Epithelial cell of prostate (primary cell): ENCODE measurements around the gene ZDHHC11B.

Experiments used
- DNase-seq: peaks from one replicate; pipeline ENCODE4 v3.0.0-alpha.2; 2011; ENCODE audit warnings: low read depth, low spot score
- H3K27ac ChIP-seq: fragments of 450-650 bp; 2 replicates; pipeline ENCODE4 v1.5.1; 2017; ENCODE audit warnings: mild to moderate bottlenecking

ZDHHC11B gene

DNA sequence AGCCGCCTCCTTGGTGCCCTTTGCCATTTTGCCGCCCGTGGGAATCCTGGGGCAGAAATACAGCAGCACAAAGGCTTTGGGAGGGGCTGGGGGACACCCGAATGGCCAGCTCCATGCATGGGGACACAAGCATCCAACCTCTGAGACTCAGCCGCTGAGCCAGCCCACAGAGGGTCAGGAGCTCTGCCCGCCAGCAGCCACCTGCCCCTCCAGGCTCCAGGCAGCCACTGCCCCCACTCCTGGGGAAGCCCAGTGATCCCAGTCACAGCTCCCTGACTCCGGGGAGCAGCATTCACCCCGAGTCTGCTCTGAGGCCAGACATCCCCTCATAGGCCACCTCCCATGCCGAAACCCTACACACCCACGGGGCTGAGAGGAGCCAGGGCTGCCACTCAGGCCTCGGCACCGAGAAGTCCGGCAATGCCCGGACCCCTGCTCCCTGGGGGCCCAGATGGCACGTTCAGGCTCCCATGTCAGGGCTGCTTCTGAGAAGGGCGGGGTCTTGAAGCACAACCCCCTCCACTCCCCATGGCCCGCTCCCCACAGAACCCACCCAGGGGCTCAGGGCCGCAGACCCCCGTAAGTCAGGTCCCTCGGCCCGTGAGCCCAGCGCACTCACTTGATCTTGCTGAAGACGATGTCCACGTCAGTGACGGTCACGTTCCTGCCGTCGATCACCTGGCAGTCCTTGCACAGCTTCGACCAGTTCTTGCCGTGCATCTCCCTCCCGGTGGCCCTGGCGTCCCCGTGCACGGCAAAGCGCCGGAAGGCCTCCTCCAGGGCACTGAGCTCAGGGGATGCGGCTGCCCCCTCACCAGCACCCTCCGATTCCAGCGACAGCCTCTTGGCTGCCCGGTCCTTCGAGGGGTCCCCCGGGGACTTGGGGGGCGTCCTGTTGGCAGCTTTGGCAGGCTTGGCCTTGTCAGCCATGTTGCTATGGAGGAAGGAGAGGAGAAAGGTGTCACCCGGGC, 107.1 kb downstream of the ZDHHC11B start:
- no peak for DNase-seq

DNA sequence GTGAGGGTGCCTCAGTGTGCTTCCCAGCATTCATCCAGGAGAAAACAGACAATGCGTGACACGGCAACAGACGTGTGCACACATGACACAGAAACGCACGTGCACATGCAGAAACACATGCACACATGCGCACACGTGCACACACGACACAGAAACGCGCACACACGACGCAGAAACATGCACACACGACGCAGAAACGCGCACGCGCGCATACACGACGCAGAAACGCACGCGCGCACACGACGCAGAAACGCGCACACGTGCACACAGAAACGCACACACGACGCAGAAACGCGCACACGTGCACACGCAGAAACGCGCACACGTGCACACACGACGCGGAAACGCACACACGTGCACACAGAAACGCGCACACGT, 107.8 kb downstream of the ZDHHC11B start:
- H3K27ac ChIP-seq = no peak overlapping the region
- no peak for DNase-seq

More for the DNA sequence above, 107.1 kb downstream of the ZDHHC11B start:
- no peak overlapping the region for H3K27ac ChIP-seq

DNA sequence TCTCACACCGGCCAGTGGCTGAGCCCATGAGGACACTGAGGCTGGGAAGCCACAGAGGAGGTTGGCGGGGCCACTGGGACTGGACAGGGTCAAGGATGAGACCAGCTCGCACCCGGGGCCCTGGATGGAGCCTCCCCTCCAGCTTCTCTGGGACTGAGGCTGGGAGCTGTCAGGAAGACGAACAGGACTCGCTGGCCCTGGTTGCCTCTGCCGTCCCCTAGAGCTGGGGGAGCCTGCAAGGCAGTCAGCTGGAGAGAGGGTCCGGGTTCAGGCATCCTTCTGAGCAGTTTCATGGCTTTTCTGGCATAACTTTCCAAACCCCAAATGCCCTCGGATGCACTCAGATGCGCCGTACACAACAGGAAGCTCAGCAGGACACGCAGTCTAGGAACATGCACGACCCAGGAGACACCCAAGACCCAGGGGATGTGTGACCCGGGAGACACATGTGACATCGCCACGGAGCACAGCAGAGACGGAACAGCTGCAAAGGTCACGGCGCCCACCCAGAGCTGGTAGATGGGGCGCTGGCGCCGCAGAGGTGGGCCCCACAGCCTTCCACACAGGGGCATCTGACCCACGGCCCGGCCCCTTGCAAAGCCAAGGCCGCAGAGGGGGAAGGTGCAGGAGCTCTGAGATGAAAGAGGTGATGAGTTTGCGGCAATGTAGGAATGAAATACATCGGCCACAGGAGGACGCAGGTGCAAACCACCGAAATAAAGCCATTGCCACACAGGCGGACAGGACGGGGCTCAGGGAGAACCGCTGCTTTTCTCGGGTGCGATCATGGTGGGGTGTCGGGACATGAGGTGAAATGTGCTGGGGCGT, 108.4 kb downstream of the ZDHHC11B start:
- no peak overlapping the region for H3K27ac ChIP-seq
- no peak for DNase-seq

DNA sequence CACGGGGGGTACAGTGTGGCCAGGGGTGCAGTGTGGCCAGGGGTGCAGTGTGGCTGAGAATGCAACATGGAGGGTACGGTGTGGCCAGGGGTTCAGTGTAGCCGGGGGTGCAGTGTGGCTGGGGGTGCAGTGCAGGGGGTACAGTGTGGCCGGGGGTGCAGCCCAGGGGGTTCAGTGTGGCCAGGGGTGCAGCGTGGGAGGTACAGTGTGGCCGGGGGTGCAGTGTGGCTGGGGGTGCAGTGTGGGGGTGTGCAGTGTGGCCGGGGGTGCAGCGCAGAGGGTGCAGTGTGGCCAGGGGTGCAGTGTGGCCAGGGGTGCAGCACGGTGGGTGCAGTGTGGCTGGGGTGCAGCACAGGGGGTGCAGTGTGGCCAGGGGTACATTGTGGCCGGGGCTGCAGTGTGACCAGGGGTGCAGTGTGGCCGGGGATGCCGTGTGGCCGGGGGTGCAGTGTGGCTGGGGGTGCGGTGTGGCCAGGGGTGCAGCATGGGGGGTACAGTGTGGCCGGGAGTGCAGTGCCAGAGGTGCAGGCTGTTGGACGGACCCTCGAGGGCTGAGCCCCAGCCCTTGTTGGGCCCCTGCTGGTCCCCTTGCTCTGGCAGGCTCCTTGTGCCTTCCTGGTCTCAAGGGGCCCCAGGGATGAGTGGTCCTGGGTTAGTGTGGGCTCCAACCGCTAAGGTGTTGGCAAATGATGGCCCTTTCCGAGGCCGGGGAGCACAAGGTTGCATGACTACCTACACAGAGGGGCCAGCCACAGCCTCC, 109.2 kb downstream of the ZDHHC11B start:
- H3K27ac ChIP-seq = no peak overlapping the region
- no peak for DNase-seq

DNA sequence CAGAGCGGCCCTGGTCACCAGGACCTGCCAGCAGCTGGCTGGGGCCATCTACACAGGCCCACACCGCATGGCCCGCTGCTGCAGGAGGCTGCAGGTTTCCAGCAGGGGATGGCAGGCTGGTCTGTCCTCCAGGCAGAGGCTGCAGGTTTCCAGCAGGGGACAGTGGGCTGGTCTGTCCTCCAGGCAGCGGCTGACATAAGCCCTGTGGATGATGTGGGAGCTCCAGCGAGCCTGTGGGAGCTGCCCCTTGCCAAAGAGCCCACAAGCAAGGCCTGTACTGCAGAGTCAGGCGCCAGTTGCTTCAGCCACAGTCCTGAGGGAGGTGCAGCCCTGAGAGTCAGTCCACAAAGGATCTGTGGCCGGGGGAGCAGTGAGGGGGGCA, 109.9 kb downstream of the ZDHHC11B start:
- DNase-seq = no peak
- no peak overlapping the region for H3K27ac ChIP-seq

DNA sequence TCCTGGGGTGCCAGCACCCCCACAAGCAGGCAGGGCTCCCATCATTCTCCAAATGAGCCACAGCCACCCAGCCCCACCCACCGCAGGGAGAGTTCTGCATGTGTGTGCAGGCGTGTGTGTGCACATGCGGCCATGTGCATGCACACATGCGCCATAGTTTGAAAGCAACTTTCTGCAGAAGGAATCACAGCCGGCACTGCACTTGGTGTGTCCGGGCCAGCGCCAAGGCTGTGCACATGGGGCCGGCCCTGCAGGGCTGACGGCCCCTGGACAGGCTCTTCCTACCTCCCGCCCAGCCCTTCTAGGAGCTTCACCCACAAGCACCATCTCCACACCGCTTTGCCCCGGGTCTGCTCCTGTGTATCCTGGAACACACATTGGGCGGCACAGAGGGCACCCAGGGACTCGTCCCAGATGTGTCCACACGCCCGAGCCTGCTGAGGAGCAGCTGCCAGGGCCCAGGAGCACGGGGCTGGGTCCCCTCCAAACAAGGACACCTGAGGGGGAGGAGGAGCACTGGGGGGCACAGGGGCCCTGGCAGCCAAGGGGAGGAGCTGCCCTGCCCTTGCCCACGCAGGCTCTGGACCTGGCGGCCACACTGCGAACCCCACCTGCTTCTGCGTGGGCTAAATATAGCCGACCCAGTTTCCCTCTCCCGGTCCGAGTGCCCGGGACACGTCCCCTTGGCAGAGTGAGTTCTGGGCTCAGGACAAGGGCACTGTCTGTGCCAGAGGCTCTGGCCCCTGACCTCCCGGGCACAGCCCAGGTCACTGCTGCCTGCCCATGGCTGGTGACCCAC, 110.5 kb downstream of the ZDHHC11B start:
- no peak for DNase-seq
- H3K27ac ChIP-seq = no peak overlapping the region

DNA sequence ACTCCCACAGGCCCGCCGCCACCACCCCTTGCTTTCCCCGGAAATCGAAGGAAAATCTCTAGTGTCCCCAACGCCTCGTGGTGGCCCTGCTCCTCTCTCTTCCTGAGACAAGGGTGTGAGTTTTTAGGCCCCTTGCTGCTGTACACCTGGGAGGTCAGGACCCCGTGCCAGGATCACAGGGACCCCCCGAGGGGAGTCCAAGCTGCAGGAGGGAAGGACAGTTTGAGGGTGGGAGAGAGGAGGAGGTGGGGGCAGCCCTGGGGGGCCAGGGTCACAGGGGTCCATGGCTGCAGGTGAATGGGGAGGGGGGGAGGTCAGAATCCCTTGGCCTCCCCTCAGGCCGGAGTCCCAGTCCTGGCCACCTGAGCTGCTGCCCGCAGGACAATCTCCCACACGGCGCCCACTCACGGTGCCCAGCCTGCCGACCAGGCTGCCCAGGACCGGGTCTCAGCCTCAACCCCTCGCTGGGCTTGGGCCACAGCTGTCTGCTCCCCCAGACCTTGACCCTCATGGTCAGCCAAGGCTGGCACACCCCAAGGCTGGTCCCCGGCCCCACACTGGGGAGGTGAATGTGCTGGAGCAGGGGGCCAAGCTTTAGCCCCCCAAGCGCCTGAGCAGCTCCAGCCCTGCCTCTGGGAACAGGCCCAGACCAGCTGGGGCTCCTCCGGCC, 111.2 kb downstream of the ZDHHC11B start:
- H3K27ac ChIP-seq = no peak overlapping the region
- no peak for DNase-seq

DNA sequence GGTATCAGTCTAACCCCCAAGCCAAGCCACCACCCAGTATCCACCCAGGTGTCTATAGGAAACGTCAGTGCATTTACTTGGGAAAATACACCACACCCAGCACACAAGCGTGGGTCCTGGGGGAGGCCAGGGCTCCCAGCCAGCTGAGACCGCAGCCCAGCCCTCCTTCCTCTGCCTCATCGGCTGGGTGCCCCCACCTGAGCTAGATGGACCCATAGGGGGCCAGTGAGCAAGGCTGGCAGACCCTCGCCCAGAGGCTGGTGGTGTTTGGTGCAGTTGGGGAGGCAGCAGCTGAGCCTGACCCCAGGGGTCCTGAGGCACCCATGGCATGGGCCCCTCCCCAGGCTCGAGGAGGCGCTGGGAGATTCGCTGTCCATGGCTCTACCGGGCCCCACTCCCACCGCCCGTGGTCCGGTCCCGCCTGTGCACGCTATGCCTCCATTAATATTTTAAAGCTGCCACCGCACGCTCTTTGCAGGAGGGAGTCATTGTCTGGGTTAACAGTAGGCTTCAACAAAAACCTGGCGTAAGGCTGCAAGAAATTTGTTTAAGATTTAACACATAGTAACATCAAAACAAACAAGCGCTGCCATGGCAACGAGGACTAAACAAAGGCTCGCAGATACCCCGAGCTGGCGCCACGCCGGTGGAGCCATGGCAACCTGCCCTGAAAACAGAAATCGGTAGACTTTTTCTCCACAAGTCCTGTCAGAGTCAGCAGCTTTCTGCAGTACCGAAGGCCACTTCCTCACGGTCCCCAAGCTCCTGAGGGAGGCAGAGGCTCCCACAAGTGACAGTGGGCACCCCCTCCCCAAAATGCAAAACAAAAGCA, 112.0 kb downstream of the ZDHHC11B start:
- no peak overlapping the region for H3K27ac ChIP-seq
- DNase-seq = peak; percentile 16

DNA sequence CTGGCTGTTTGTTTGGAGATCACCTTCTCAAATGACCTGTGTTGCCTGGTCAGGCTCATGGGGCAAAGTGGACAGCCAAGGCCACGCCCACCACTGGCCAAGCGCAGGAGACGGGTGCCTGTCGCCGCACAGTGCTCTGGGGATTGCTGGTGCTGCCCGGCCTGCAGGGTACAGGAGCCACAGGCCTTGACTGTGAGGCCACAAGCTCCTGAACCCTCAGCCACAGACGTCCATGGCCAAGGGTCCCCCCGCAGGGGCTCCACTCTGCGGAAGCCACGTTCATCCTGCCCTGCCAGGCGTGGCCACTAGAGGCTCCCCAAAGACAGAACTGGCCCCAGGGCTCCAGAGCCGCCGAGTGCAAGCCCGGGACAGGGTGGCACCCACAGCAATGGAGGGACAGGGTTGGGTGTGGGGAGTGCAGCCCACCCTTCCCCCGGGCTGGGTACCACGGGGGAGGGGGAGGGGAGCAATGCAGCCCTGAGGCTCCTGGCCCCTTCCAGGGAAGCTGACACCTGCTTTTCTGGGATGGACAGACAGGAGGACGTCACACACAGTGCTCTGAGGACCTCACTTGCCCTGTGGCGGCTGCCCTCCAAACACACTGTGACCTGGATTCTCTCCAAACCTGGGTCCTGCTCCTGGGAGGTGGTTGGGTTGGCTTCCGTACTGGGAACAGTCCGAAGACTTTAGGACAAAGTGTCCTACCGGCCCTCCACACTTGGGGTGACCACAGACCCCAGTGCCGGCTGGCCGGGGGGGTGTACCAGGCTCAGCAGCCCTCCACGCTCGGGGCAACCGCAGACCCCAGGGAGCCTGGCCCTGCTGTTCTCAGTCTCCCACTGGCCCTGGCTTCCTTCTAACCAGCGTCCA, 112.8 kb downstream of the ZDHHC11B start:
- H3K27ac ChIP-seq = no peak overlapping the region
- DNase-seq = no peak

DNA sequence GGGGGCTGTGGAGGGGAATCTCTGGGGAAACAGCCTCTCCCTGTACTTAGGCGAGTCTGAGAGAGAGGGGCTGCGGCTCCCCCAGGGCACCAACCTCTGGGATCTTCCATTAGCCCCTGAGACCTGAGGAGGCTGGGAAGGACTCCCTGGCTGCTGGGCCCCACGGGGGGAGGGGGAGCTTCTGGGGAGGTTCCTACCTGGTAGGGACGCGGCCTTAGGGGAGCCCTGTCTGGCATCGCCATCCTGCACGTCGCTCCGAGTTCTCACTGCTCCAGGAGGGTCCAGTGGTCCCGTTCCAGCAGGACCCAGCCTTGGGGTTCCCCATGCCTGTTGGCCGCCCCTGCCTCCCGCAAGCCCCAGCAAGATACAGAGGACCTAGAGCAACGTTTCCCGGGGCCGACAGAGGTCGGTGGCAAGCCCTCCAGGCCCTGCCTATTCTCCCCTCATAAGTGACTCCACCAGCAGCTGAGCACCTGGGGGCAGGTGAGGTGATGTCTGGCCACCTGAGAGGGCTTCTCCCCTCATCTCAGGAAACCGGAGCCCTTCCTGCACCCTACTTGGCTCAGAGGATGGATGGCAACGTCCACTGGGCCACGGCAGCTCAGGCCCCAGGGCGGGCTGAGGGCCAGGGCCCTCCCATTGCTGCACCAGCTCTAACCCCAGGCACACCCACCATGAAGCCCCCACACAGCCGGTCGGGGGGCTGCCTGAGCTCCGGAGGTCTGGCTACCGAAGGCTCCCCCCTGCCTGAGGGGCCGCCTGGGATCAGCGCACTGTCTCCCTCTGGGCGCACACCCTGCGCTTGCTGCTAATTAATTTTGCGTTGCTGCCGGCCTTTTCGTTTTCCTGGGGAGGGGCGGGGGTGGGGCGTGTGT, 113.9 kb downstream of the ZDHHC11B start:
- no peak overlapping the region for H3K27ac ChIP-seq
- no peak for DNase-seq

DNA sequence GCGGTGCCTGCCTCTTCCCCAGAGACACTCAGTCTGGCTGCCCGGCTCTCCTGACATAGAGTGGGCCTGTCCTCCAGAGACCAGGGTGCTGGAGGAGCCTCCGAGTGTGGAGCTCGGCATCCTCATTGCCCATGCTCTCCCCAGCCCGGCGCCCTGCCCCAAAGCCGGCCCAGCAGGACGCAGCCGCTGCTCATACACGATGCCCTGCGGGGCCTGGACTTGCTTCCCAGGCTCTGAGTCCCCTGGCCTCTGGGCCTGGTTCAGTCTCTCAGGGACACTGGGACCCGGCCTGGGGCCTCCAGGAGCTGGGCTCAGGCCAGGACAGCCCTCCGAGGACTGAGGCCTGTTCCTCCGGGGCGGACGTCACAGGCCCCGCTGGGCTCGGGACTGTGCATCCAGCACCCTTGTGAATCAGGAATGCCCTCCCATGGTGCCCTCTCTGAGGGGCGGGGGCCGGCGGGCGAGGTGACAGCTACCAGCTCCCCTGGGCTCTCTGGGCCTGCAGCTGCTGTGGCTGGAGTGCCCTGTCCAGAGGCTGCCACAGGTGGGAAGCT, 114.6 kb downstream of the ZDHHC11B start:
- H3K27ac ChIP-seq = no peak overlapping the region
- no peak for DNase-seq

DNA sequence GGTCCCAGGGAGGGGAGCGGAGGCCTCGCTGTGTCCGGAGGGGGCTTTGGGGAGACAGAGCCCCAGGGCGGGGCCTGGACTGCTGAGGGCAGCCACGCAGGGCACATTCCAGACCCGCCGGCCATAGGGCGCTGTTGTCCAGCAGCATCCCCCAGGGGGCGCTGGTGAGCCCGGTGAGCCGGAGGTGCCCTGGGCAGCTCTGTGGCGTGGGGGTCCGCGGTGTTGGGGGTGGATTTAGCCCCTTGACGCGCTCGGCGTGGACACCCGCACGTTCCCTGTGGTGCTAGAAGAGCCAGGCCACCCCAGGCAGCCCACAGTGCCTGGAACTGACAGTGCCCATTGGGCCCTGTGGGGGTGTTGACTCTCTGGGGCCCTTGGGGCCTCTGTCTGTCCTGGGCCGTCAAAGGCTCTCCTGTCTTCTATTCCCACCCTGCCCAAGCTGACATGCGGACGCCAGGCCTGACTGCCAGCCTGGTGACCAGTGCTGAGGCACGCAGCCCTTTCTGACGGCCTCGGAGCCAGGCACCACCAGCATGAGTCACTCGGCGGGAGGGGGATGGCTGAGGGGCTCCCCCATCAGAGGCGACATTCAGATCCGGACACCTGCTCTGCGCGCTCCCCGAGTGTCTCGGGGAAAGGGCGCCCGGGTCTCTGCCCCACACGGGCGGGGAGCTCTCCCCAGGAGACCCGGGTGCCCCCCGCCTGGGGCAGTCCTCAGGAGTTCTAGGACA, 115.3 kb downstream of the ZDHHC11B start:
- no peak for DNase-seq
- H3K27ac ChIP-seq = no peak overlapping the region

DNA sequence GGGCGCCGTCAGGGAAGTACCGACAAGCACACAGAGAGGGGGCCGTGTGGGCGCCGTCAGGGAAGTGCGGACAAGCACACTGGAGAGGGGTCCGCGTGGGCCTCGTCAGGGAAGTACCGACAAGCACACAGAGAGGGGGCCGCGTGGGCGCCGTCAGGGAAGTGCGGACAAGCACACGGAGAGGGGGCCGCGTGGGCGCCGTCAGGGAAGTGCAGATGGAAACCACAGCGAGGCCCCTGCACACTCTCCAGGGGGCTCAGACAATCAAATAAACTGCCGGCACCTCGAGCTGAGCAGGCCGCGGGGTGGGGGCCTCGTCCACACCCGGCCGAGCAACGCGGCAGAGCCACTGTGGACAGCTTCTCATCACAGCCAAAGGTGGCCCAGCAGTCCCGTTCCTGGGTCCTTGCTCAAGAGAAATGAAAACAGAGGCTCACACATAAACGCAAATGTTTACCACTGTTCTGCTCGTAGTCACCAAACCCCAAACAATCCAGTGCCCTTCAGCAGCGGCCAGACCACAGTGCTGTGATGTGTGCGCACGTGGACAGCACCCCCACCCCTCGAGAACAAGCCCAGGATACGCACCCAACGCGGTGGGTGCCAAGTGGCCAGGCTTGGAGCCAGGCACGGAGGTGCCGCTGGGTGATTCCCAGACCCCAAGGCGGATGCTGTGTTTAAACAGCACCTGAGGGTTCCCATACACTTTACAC, 116.1 kb downstream of the ZDHHC11B start:
- H3K27ac ChIP-seq = no peak overlapping the region
- DNase-seq = no peak

DNA sequence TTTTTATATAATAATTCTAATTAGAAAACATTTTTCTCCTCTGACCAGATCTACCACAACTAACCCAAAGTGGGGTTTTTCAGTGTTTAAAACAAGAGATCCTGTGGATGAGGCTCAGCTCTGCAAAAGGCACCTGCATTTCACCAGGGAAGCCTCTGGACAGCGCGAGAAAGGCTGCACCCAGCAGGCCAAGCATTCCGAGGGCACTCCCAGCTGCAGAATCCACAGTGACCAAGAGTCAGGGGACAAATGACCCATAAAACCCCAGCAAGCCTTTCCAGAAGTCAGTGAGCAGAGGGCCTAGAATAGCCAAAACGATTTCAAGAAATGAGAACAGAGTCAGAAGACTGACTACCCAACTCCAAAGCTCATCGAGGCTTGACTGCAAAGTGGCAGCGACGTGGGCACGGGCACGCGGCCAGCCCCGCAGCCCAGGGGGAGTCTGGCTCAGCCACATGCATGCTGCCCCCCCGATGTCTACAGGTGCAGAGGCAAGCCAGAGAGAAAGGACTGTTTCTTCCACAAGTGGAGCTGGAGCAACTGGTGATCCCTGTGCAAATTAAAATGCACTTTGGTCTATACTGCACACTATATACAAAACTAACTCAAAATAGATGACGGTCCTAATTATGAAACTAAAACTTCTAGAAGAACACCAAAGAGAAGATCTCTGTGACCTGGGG, 117.6 kb downstream of the ZDHHC11B start:
- no peak overlapping the region for H3K27ac ChIP-seq
- no peak for DNase-seq
